Activated CD8-positive, alpha-beta memory T cell treated with anti-CD3 and anti-CD28 coated beads, Interleukin-2, amount 50 U/mL, for 48 hours (primary cell): ENCODE results near the gene PCDH9.
"Not testable (repeated sequence)": the region's sequence is repeated elsewhere in the genome, so short reads cannot be mapped to it uniquely, and the experiment has no call there.

ENCODE experiments used
- DNase-seq: peaks from one replicate; pipeline ENCODE4 v3.0.0-alpha.2; 2020

PCDH9 gene

GRCh38 chr13:66624302-66624701, 605.8 kb downstream of the PCDH9 start:
- DNase-seq, result no peak

DNA sequence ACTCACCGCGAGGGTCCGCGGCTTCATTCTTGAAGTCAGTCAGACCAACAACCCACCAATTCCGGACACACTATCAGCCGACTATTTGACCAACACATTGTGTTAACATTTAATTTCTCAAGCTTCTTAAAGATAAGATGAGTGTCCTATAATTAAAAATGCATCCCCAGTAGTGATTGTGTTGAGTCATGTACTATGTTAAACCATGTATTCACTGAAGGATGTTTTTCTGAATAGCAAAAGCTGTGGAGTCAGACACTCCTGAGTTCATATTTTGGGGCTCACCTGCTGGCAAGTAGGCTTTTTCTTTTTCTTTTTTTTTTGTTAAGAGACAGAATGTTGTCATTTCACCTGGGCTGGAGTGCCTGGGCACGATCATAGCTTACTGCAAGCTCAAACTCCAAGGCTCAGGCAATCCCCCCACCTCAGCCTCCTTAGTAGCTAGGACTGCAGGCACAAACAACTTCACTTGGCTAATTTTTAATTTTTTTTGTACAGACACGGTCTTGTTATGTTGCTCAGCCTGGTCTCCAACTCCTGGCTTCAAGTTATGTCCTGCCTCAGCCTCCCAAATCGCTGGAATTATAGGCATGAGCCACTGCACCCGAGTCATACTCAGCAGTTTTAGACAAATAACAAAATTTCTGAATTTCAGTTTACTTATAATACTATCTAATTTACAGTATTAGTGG, 606.9 kb downstream of the PCDH9 start:
- no peak for DNase-seq

- not testable (repeated sequence) for DNase-seq
These were observed 608.2 kb downstream of the PCDH9 start for GRCh38 chr13:66621906-66622447.

DNA sequence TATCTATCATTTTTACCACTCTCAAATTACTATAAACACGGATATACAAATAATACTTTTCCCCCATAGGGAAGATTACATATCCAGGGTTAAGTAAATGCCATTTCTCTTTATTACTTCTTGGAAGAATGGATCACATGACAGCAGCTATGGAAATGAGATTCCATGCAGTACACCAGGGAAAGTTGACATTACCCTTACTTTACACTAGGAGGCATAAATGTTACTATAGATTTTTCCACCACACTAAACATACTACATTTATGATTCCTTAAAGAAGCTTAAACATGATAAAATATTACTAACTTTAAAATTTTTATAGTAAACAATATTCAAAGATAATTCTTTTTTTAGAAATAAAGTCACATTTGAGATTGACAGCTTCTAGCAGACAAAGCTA, 611.4 kb downstream of the PCDH9 start:
- no peak for DNase-seq

GRCh38 chr13:66617786-66618185, 612.4 kb downstream of the PCDH9 start:
- no peak for DNase-seq

DNA sequence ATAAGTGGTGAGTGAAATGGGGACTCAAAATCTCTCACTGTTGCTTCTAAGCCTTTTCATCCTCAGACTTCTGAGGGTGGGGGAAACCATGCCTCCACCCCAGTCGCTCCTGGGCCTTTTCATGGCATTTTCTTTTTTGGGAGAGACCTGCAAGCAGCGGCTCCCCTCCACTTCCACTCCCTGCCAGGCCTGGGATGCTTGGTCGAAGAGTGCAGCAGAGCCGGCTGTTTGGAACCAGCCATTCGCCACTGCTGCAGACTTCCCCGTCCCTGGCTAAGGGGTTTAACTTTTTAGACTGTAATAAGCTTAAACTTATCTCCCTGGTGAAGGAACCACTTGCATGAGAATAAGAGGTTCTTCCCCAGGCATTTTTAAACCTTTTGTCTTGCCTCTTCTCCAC, 617.2 kb downstream of the PCDH9 start:
- no peak for DNase-seq

DNA sequence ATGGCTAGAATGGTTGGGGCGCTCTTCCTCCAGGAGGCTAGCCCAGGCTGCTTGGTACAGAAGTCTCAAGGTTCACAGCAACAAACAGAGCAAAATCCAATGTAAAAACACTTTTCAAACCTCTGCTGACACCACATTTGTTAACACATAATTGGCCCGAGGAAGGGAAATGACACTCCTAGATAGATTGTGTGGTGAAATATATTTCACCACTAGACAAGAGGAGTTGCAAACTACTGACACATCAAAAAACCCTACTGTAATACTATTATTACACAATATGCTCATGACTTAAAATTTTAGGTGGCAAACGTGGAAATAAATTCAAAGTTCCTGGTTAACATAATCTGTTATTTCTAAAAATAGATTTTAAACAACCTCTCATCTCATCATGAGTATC, 643.6 kb downstream of the PCDH9 start:
- no peak for DNase-seq

GRCh38 chr13:66585669-66586203, 644.4 kb downstream of the PCDH9 start:
- DNase-seq, result no peak

DNA sequence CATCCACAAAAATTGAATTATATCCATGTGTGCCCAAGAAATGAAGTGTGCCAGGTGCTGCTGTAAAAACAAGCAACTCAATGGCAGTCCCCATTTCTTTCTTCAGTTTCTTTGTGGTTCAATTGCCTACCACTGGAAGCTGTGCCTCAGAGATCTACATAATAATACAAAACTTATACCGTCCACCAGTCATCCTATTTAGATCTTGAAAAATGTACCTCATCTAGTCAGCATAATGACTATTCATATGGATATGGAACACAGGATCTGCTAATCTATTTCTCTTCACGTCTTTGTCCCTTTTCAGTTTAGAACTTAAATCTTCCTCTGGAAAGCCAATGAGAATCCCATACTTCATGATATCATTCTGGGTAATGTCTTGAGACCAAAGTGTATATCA, 648.5 kb downstream of the PCDH9 start:
- DNase-seq, result no peak

DNA sequence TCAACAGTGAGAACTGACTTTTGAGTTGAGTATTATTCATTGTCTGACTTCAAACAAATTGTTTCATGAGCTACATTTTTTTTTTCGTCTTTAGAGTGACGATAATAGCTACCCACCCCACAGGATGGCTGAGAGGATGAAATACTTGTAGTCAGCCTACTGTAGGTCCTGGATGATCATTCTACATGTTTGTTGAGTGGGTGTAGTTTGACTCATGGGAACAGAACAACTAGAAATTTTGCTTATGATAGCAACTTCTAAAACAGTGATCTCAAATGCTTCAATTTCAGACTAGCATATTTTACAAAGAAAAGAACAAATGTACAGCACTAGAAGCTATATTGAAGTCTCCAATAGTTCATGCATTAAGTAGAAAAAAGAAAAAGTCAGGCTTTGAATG, 651.8 kb downstream of the PCDH9 start:
- DNase-seq, result no peak

DNA sequence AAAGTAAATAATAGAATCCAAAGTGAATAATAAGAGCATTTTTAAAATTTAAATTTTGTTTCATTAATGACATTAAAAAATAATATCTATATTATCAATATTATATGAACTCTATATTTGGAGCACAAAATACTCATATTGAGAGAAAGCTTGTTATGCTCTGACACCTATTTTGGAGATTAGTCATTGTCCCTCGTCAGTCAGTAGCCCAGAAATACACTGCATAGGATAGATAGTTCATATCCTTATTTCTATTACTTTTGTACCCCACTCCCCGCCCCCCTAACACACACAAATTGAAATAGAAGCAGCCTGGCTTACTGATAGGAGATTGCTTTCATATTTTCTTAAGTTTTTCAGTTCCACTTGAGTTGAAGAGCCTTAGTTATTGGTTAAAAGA, 652.8 kb downstream of the PCDH9 start:
- no peak for DNase-seq

GRCh38 chr13:66576381-66576780, 653.8 kb downstream of the PCDH9 start:
- DNase-seq, result no peak

- DNase-seq, result no peak
These were observed 655.5 kb downstream of the PCDH9 start for GRCh38 chr13:66574606-66575005.

DNA sequence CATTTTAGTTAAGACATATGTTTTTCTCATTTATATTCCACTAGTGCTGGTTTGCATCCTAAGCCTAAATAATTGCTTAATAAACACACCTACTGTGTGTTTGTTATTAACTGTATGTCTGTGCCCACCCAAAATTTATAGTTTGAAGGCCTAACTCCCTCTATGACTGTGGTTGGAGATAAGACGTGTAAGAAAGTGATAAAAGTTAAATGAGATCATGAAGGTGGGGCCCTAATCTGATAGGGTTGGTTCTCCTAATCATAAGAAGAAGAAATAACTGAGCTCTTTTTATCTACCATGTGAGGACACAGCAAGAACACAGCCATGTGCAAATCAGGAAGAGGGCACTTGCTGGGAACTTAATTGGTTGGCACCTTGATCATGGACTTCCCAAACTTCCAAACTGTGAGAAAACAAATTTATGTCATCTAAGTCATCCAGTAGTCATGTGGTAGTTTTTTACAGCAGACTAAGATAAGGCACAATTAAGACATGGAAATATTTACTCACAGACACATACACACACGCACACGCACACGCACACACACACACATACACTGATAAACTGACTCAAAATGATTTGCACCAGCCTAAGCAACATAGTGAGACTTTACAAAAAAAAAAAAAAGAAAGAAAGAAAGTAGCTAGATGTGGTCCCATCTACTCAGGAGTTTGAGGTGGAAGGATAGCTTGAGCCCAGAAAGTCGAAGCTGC, 662.1 kb downstream of the PCDH9 start:
- no peak for DNase-seq

- no peak for DNase-seq
These were observed 664.9 kb downstream of the PCDH9 start for GRCh38 chr13:66565279-66565678.

- no peak for DNase-seq
These were observed 667.1 kb downstream of the PCDH9 start for GRCh38 chr13:66563076-66563475.

GRCh38 chr13:66562054-66562453, 668.1 kb downstream of the PCDH9 start:
- no peak for DNase-seq

GRCh38 chr13:66560991-66561390, 669.1 kb downstream of the PCDH9 start:
- DNase-seq, result no peak

- DNase-seq, result no peak
These were observed 669.9 kb downstream of the PCDH9 start for GRCh38 chr13:66560189-66560588.

- no peak for DNase-seq
These were observed 671.0 kb downstream of the PCDH9 start for GRCh38 chr13:66559093-66559492.

DNA sequence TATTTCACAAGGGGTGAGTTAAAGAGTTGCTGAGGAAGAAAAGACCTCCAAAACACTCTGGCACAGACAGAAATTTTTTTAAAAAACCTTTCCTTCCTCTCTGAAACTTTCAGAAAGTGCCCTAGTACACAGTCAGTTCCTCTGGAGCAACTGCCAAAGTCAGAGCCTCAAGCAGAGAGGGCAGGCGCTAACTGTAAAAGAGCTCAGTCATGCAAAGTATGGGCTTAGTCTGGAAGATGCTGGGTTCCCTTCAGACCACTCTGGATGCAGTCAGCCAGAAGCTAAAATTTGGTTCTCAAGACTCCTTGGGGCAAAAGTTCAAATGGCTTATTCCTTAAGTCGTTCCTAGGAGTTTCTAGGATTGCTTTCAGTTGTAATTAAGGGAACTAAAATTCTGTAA, 671.6 kb downstream of the PCDH9 start:
- no peak for DNase-seq

DNA sequence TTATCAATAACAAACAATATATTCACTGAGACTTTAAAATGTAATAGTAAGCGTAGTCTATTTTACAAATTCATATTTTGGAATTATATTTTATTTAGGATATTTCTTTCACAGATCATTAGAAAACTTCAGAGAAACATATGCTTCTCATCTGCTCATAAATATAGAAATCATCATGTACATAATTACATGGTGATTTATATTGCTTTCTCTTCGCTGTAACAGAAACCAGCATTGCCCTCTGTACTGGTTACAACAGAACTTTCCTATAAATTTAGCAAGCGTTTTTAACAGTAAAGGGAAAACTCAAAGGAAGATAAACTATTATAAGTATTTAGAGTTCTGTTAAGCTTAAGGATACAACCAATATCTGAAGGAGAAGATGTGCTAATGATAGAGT, 672.8 kb downstream of the PCDH9 start:
- no peak for DNase-seq

DNA sequence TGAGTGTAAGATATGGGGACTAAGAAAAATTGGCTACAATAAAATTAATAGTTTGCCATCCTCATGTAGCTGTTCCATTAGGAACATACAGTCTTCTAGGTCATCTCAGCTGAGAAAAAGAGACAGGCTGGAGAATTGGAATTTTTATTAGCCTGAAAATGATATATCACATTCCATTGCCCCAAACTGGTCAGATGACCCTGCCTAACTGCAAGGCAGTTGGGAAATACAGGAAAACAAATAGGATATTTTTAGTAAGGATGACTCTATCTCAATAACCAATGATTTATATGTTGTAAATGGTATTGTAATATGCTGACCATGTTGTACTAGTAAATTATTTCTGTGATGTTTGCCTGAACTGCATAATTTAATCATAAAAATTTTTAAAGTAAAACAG, 673.8 kb downstream of the PCDH9 start:
- no peak for DNase-seq

- DNase-seq, result no peak
These were observed 676.7 kb downstream of the PCDH9 start for GRCh38 chr13:66553391-66553790.
